Measurements from ENCODE around the gene TP53RK.

Gene TP53RK

GRCh38 chr20:46722450-46722849 lies 33.2 kb upstream of the TP53RK start:
- no peak overlapping the region for H3K4me3 ChIP-seq (ENCODE audit: low read depth, low read length)
- no peak for TF ChIP-seq CTCF (IDR thresholded peaks at IDR 0.05; ENCODE audit: low read depth, low read length)

GRCh38 chr20:46721476-46721875 lies 32.2 kb upstream of the TP53RK start:
- no peak for TF ChIP-seq CTCF (IDR thresholded peaks at IDR 0.05; ENCODE audit: low read depth, low read length)
- no peak overlapping the region for H3K4me3 ChIP-seq (ENCODE audit: low read depth, low read length)

GRCh38 chr20:46720776-46721425 lies 31.7 kb upstream of the TP53RK start:
- TF ChIP-seq CTCF (IDR thresholded peaks at IDR 0.05; ENCODE audit: low read depth, low read length), result no peak

GRCh38 chr20:46720019-46720418 lies 30.8 kb upstream of the TP53RK start:
- TF ChIP-seq CTCF (IDR thresholded peaks at IDR 0.05; ENCODE audit: low read depth, low read length), result no peak
- H3K4me3 ChIP-seq (ENCODE audit: low read depth, low read length), result no peak overlapping the region

More at GRCh38 chr20:46720776-46721425, 31.7 kb upstream of the TP53RK start:
- H3K4me3 ChIP-seq (ENCODE audit: low read depth, low read length), result no peak overlapping the region

GRCh38 chr20:46717818-46718541 lies 28.7 kb upstream of the TP53RK start:
- no peak overlapping the region for H3K4me3 ChIP-seq (ENCODE audit: low read depth, low read length)
- no peak for TF ChIP-seq CTCF (IDR thresholded peaks at IDR 0.05; ENCODE audit: low read depth, low read length)

- H3K4me3 ChIP-seq (ENCODE audit: low read depth, low read length), result no peak overlapping the region
- TF ChIP-seq CTCF (IDR thresholded peaks at IDR 0.05; ENCODE audit: low read depth, low read length), result no peak
Measured at GRCh38 chr20:46715292-46715756, 26.1 kb upstream of the TP53RK start.
